ENCODE measurements around the gene PEX5L.

GRCh38 chr3:179865861-179866505 is 170.8 kb downstream of the PEX5L start:
- TF ChIP-seq CTCF (IDR thresholded peaks at IDR 0.05) (no peak), POLR2A (IDR thresholded peaks at IDR 0.05) (no peak)
